Panc1 (cell line): Measurements from ENCODE around the gene TBX4.

Experiments
- CTCF ChIP-seq: fragments of 450-650 bp; IDR thresholded peaks from 2 replicates; pipeline ENCODE4 v1.5.1; 2017; ENCODE audit warnings: mild to moderate bottlenecking
- POLR2AphosphoS5 ChIP-seq: IDR thresholded peaks from 2 replicates; pipeline ENCODE4 v1.6.1; 2012; ENCODE audit warnings: mild to moderate bottlenecking, low read depth, low read length, moderate library complexity
- REST ChIP-seq, 2 experiments: IDR thresholded peaks; 2 replicates each; pipeline ENCODE4 v1.6.1; 2011 to 2012; ENCODE audit warnings: low read depth in 2 of 2, control low read depth in 1 of 2, low read length in 1 of 2, mild to moderate bottlenecking in 1 of 2, moderate library complexity in 1 of 2; ENCODE audit not compliant: insufficient read depth in 1 of 2
- SIN3A ChIP-seq: IDR thresholded peaks from 2 replicates; pipeline ENCODE4 v1.6.1; 2012; ENCODE audit warnings: low read depth, mild to moderate bottlenecking, low read length, moderate library complexity, borderline replicate concordance; ENCODE audit not compliant: insufficient read depth

- TF ChIP-seq CTCF (no peak), REST (IDR thresholded peaks at IDR 0.05; ENCODE audit: insufficient read depth in 1 of 2, low read depth in 2 of 2, low read length in 1 of 2) (no peak), SIN3A (no peak), POLR2AphosphoS5 (no peak)
These were observed 37.7 kb downstream of the TBX4 start for GRCh38 chr17:61489719-61490490.
